ENCODE measurements around the gene AP3D1.

- TF ChIP-seq CTCF (IDR thresholded peaks at IDR 0.05) (no peak), EP300 (IDR thresholded peaks at IDR 0.05) (no peak)
These were observed 23.6 kb downstream of the AP3D1 start for GRCh38 chr19:2127758-2128157.

Measured in ovary (tissue), 3 donors.